Activated CD8-positive, alpha-beta T cell treated with anti-CD3 and anti-CD28 coated beads, Interleukin-2, amount 10 ng/mL, durations not matched to agents 7 days and 5 days (primary cell): ENCODE data around the gene DPEP3. TPM values are rescaled to one million over a fixed set of nuclear protein-coding genes. Genes with fewer than 3 reads are reported as not detected.
A peak's percentile ranks its signal among the peaks of the same experiment; 100 is the strongest.
"Not testable (repeated sequence)": the region's sequence is repeated elsewhere in the genome, so short reads cannot be mapped to it uniquely, and the experiment has no call there.

Experiments
- ATAC-seq: fragments of 150-1000 bp; cut with Tn5 transposase; one replicate; pipeline ENCODE4 v1.10.0; 2021; ENCODE audit warnings: moderate library complexity
- CTCF ChIA-PET: fragments of 350-600 bp; sonication (Branson Sonifier 250); formaldehyde crosslinking; loops from one replicate; lab custom pipeline; 2021; ENCODE audit warnings: antibody characterized with exemption; lab: Charles Lee
- POLR2A ChIA-PET: fragments of 350-600 bp; sonication (Branson Sonifier 250); formaldehyde crosslinking; loops from one replicate; lab custom pipeline; 2021; ENCODE audit warnings: antibody characterized with exemption; lab: Charles Lee
- DNase-seq: peaks from one replicate; pipeline ENCODE4 v3.0.0-alpha.2; 2020
- H3K27ac Mint-ChIP-seq: one replicate; pipeline ENCODE4 v1.8.0; 2021; ENCODE audit warnings: mild to moderate bottlenecking, mixed read lengths
- H3K27me3 Mint-ChIP-seq: one replicate; pipeline ENCODE4 v1.8.0; 2021; ENCODE audit warnings: low read depth, mixed read lengths
- H3K36me3 Mint-ChIP-seq: one replicate; pipeline ENCODE4 v1.8.0; 2021; ENCODE audit warnings: low read depth, mixed read lengths
- H3K4me1 Mint-ChIP-seq: one replicate; pipeline ENCODE4 v1.8.0; 2021; ENCODE audit warnings: low read depth, mixed read lengths
- H3K4me3 Mint-ChIP-seq: one replicate; pipeline ENCODE4 v1.8.0; 2021; ENCODE audit warnings: mild to moderate bottlenecking, mixed read lengths
- H3K9me3 Mint-ChIP-seq: one replicate; pipeline ENCODE4 v1.8.0; 2022; ENCODE audit warnings: mixed read lengths; ENCODE audit not compliant: insufficient read depth
- total RNA-seq, 2 experiments: library from RNA; stranded (reverse); gene quantifications; one replicate each; pipeline ENCODE4 v1.2.3, GENCODE V29; 2021

The DPEP3 gene
- total RNA-seq, 2 experiments from 2014 or later = not detected

- POLR2A ChIA-PET = interaction anchor here (3.4 kb wide), 1 partner anchor 8 kb away, joined by 17 read pairs; the partner anchor contains the start of gene PSMB10
- peaks cover 40% of the 10 kb centered on the region for H3K36me3 Mint-ChIP-seq
- H3K4me1 Mint-ChIP-seq = peaks cover 32% of the 10 kb centered on the region
- CTCF ChIA-PET = interaction anchor here (1.3 to 5.5 kb wide), 2 partner anchors 60 to 96 kb away, joined by 4 to 27 read pairs; no protein-coding TSS in a partner anchor
- H3K27ac Mint-ChIP-seq = no peak within 1 kb of the TSS
- DNase-seq = no peak
- no peak within 1 kb of the TSS for H3K4me3 Mint-ChIP-seq
- no peaks in the 10 kb centered on the region for H3K27me3 Mint-ChIP-seq
- no peaks in the 10 kb centered on the region for H3K9me3 Mint-ChIP-seq
- ATAC-seq = no peak
Measured at GRCh38 chr16:67943619-67944504, 36.4 kb downstream of the DPEP3 start, which contains the start of gene LCAT. Gene LCAT (minus strand): TSS chr16:67944120. CDS start chr16:67944101, 19 bp downstream.

GRCh38 chr16:67943256-67943618, 37.1 kb downstream of the DPEP3 start:
- POLR2A ChIA-PET = no interaction called here
- Mint-ChIP-seq H3K4me1 (peaks cover 32% of the 10 kb centered on the region), H3K4me3 (no peak overlapping the region), H3K27ac (no peak overlapping the region), H3K36me3 (peaks cover 40% of the 10 kb centered on the region), H3K9me3 (no peaks in the 10 kb centered on the region), H3K27me3 (no peaks in the 10 kb centered on the region)
- ATAC-seq (no peak), DNase-seq (no peak)
- CTCF ChIA-PET = interaction anchor here (5.5 kb wide), 1 partner anchor 97 kb away, joined by 27 read pairs; no protein-coding TSS in a partner anchor

GRCh38 chr16:67942510-67943255, 37.6 kb downstream of the DPEP3 start:
- peaks cover 32% of the 10 kb centered on the region for H3K4me1 Mint-ChIP-seq
- ChIA-PET CTCF (interaction anchor here (0.6 to 5.5 kb wide), 16 partner anchors 20 to 132 kb away, joined by 3 to 27 read pairs (median 4); partner anchors contain the start of gene DDX28), POLR2A (no interaction called here)
- H3K4me3 Mint-ChIP-seq = no peak overlapping the region
- no peak overlapping the region for H3K27ac Mint-ChIP-seq
- no peaks in the 10 kb centered on the region for H3K9me3 Mint-ChIP-seq
- no peaks in the 10 kb centered on the region for H3K27me3 Mint-ChIP-seq
- peaks cover 39% of the 10 kb centered on the region for H3K36me3 Mint-ChIP-seq
- DNase-seq (no peak), ATAC-seq (no peak)

DNA sequence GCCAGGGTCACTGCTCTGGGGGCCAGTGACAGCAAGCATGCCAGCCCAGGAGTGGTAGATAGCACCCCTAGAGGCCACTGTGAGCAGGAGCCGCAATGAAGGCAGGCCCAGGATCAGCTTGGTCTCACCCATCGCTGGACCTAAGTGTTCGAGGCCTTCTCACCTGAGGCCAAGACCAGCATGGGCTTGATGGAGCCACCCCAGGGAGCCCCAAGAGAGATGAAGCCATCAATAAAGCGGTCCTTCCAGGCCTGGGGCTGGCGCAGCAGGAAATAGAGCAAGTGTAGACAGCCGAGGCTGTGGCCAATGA, 38.1 kb downstream of the DPEP3 start:
- Mint-ChIP-seq H3K9me3 (no peaks in the 10 kb centered on the region), H3K27ac (peak overlapping the region; percentile 17), H3K4me3 (no peak overlapping the region), H3K36me3 (peaks cover 41% of the 10 kb centered on the region), H3K27me3 (no peaks in the 10 kb centered on the region), H3K4me1 (peaks cover 36% of the 10 kb centered on the region)
- POLR2A ChIA-PET = no interaction called here
- DNase-seq (peak; percentile 54), ATAC-seq (peak; percentile 44)
- CTCF ChIA-PET = interaction anchor here (0.6 to 5.5 kb wide), 18 partner anchors 19 to 132 kb away, joined by 3 to 27 read pairs (median 4); partner anchors contain the start of gene DDX28

- ATAC-seq (no peak), DNase-seq (no peak)
- Mint-ChIP-seq H3K27ac (peak overlapping the region; percentile 17), H3K4me3 (no peak overlapping the region), H3K27me3 (no peaks in the 10 kb centered on the region), H3K36me3 (peaks cover 42% of the 10 kb centered on the region), H3K9me3 (no peaks in the 10 kb centered on the region), H3K4me1 (peaks cover 40% of the 10 kb centered on the region)
- ChIA-PET CTCF (interaction anchor here (0.6 to 5.5 kb wide), 22 partner anchors 9 to 377 kb away, joined by 3 to 27 read pairs (median 4); partner anchors contain the start of genes CTRL and DDX28), POLR2A (no interaction called here)
Measured at GRCh38 chr16:67941469-67942199, 38.7 kb downstream of the DPEP3 start.

GRCh38 chr16:67940446-67941089, 39.7 kb downstream of the DPEP3 start:
- Mint-ChIP-seq H3K4me1 (peaks cover 40% of the 10 kb centered on the region), H3K27me3 (no peaks in the 10 kb centered on the region), H3K4me3 (no peak overlapping the region), H3K9me3 (no peaks in the 10 kb centered on the region), H3K36me3 (peaks cover 45% of the 10 kb centered on the region), H3K27ac (peak overlapping the region; percentile 83)
- DNase-seq (no peak), ATAC-seq (no peak)
- POLR2A ChIA-PET = interaction anchor here (0.6 to 1.4 kb wide), 4 partner anchors 59 to 1332 kb away, joined by 3 to 4 read pairs (median 4); partner anchors contain the start of genes DDX28, DPEP2 and DUS2
- CTCF ChIA-PET = interaction anchor here (0.6 to 5.5 kb wide), 13 partner anchors 9 to 378 kb away, joined by 3 to 27 read pairs (median 4); partner anchors contain the start of gene CTRL

GRCh38 chr16:67939507-67940445, 40.5 kb downstream of the DPEP3 start:
- ATAC-seq (no peak), DNase-seq (peak; percentile 48)
- ChIA-PET POLR2A (interaction anchor here (0.7 to 1.4 kb wide), 5 partner anchors 9 to 288 kb away, joined by 3 to 5 read pairs (median 4); partner anchors contain the start of genes DDX28, DPEP2 and DUS2), CTCF (interaction anchor here (0.8 to 5.5 kb wide), 7 partner anchors 8 to 123 kb away, joined by 3 to 27 read pairs (median 5); partner anchors contain the start of gene CTRL)
- H3K27ac Mint-ChIP-seq = peak overlapping the region; percentile 83
- no peaks in the 10 kb centered on the region for H3K27me3 Mint-ChIP-seq
- peaks cover 47% of the 10 kb centered on the region for H3K4me1 Mint-ChIP-seq
- no peaks in the 10 kb centered on the region for H3K9me3 Mint-ChIP-seq
- peak overlapping the region; percentile 25 for H3K4me3 Mint-ChIP-seq
- peaks cover 49% of the 10 kb centered on the region for H3K36me3 Mint-ChIP-seq

DNA sequence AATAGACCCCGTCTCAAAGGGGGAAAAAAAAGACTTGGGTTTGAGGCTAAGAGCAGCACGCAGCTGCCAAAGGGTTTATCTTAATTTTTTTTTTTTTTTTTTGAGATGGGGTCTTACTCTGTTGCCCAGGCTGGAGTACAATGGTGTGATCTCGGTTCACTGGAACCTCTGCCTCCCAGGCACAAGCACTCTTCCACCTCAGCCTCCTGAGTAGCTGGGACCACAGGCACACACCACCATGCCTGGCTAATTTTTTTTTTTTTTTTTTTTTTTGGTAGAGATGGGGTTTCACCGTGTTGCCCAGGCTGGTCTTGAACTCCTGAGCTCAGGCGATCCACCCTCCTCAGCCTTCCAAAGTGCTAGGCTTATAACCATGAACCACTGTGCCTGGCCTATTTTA, 42.6 kb downstream of the DPEP3 start:
- CTCF ChIA-PET = interaction anchor here (0.8 to 3.8 kb wide), 2 partner anchors 103 to 121 kb away, joined by 3 to 24 read pairs; no protein-coding TSS in a partner anchor
- peaks cover 59% of the 10 kb centered on the region for H3K36me3 Mint-ChIP-seq
- peak overlapping the region; percentile 100 for H3K4me3 Mint-ChIP-seq
- ATAC-seq, H3K27me3 Mint-ChIP-seq, DNase-seq, H3K9me3 Mint-ChIP-seq: not testable (repeated sequence)
- peak overlapping the region; percentile 99 for H3K27ac Mint-ChIP-seq
- POLR2A ChIA-PET = interaction anchor here (0.7 to 3.8 kb wide), 6 partner anchors 13 to 136 kb away, joined by 3 to 25 read pairs (median 13); partner anchors contain the start of genes DDX28 and DUS2
- H3K4me1 Mint-ChIP-seq = peaks cover 60% of the 10 kb centered on the region

DNA sequence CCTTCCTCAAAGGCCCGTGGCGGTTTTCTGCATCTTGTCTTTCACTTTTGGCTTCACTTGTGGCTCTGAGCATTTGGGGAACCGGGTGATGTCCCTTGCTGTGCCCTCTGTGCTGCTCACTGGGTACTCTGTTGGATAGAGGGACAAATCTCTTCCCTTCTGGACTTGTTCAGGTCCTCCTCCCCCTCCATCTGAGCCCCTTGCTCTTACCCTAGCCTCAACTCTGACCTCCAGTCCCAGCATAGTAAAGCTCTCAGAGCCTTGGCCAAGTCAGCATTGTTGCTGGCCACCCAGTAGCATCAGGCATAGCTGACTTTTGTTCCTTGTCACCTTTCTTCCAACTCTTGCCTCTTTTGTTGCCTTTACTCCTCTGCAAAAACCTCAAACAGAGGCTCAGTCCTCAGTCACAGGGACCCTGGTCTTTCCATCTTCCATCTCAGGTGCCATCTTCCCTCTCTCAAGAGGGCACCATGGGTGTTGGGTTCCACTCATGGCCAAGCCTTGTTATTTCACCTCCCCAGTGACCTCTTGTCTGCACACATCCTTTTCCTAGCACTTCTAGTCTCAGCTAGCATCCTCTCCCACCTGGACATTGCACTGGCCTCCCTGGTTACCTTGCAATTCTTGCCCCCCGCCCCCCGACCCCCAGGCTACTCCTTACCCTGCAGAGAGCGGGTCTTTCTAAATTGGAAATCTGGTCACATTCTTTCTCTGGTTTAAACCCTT, 43.3 kb downstream of the DPEP3 start:
- H3K4me1 Mint-ChIP-seq = peaks cover 58% of the 10 kb centered on the region
- POLR2A ChIA-PET = interaction anchor here (0.6 to 3.8 kb wide), 26 partner anchors 8 to 156 kb away, joined by 3 to 25 read pairs (median 6); partner anchors contain the start of genes DDX28, DPEP2, DUS2 and EDC4
- H3K27ac Mint-ChIP-seq = peak overlapping the region; percentile 99
- peaks cover 62% of the 10 kb centered on the region for H3K36me3 Mint-ChIP-seq
- DNase-seq = peak; percentile 93
- peak overlapping the region; percentile 100 for H3K4me3 Mint-ChIP-seq
- no peaks in the 10 kb centered on the region for H3K9me3 Mint-ChIP-seq
- peak; percentile 66 for ATAC-seq
- no peaks in the 10 kb centered on the region for H3K27me3 Mint-ChIP-seq
- CTCF ChIA-PET = interaction anchor here (0.8 to 4.0 kb wide), 10 partner anchors 8 to 456 kb away, joined by 3 to 25 read pairs (median 4); partner anchors contain the start of genes ATP6V0D1, CARMIL2, NFATC3 and NRN1L
